Activated T-helper 17 cell treated with anti-CD3 and anti-CD28 coated beads, Interleukin-2, amount 50 U/mL, for 72 hours (primary cell): ENCODE results near the gene IL1R2. TPM values are rescaled to one million over a fixed set of nuclear protein-coding genes. Genes with fewer than 3 reads are reported as not detected.
A peak's percentile ranks its signal among the peaks of the same experiment; 100 is the strongest.
"Not testable (repeated sequence)": the region's sequence is repeated elsewhere in the genome, so short reads cannot be mapped to it uniquely, and the experiment has no call there.

Experiments used
- ATAC-seq: fragments of 150-1000 bp; cut with Tn5 transposase; replicated peaks from 2 replicates; pipeline ENCODE4 v1.10.0; 2021; ENCODE audit warnings: mild to moderate bottlenecking, moderate library complexity
- H3K27ac Mint-ChIP-seq: one replicate; pipeline ENCODE4 v1.8.0; 2022; ENCODE audit warnings: mixed read lengths
- H3K27me3 Mint-ChIP-seq: one replicate; pipeline ENCODE4 v1.8.0; 2022; ENCODE audit warnings: mixed read lengths
- H3K36me3 Mint-ChIP-seq: one replicate; pipeline ENCODE4 v1.8.0; 2022; ENCODE audit warnings: low read depth, mild to moderate bottlenecking, mixed read lengths
- H3K4me1 Mint-ChIP-seq: one replicate; pipeline ENCODE4 v1.8.0; 2022; ENCODE audit warnings: mixed read lengths
- H3K4me3 Mint-ChIP-seq: one replicate; pipeline ENCODE4 v1.8.0; 2022; ENCODE audit warnings: mild to moderate bottlenecking, mixed read lengths
- H3K9me3 Mint-ChIP-seq: one replicate; pipeline ENCODE4 v1.8.0; 2022; ENCODE audit warnings: mixed read lengths
- total RNA-seq, 2 donors: library from RNA; stranded (reverse); gene quantifications; one replicate each; pipeline ENCODE4 v1.2.3, GENCODE V29; 2022

Gene IL1R2
- total RNA-seq, 2 donors from 2014 or later = 55.8 to 97.6 TPM

DNA sequence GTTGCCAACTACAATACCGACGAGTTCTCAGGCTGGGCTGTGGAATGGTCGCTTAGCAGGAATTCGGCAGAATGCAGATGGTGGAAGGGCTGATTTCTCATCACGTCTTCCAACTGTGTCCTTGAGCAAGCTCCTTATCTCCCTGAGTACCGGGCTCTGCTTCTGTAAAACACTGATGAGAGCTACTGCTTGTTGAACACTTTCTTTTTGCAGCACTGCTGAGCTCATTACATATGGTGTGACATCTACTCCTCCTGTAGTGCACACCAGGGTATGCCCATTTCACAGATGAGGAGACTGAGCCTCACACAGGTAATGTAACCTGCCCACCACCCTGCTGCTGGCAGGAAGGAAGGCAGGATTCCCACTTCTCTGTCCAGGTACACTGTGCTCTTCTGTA is 8.3 kb downstream of the IL1R2 start:
- no peak overlapping the region for H3K27ac Mint-ChIP-seq
- H3K27me3 Mint-ChIP-seq = no peaks in the 10 kb centered on the region
- H3K4me1 Mint-ChIP-seq = peaks cover 20% of the 10 kb centered on the region
- H3K9me3 Mint-ChIP-seq = no peaks in the 10 kb centered on the region
- ATAC-seq = no peak
- peaks cover 5% of the 10 kb centered on the region for H3K36me3 Mint-ChIP-seq
- H3K4me3 Mint-ChIP-seq = no peak overlapping the region

DNA sequence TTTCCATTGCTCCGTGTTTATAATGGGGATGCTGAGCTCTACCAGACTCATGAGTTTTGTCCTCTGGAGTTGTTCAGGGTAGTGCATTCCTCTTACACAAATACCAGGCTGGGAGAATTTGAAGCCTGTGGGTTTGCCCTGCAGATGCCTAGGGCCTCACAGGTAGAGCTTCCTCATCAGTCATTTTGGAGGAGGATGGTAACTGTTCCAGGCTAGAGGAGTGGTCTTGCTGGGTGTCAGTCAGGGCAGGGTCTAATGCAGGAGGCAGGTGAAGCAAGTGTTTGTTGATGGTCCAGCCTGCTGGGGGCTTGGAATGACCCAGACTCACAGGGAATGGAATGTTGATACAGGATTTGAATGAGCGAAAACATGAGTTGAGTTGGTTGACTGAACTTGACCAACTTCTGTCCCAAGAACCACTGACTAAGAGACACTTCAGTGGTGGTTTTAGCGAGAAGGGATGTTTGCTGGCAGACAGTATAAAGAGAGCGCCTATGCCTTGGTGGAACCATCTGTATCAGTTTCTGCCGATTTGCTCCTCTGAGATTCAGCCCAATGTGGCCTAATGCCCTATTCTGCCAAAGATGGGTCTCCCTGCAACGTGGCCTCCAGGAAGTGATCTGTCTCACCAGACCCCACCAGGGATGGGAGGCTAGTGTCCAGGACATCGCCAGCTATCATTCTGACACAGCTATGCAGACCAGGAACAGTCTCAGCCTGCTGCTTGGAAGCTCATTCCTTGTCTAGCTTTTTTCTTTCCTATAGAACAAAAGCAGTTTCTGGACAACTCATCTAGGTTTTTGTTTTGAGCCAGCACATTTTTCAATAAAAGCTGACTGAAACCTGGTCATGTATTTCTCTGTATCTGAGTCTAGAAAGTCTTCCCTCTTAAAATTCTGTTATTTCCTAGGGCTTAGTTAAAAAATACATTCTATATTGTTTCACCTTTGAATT is 9.3 kb downstream of the IL1R2 start:
- Mint-ChIP-seq H3K27me3 (no peaks in the 10 kb centered on the region), H3K4me1 (peaks cover 23% of the 10 kb centered on the region), H3K36me3 (peaks cover 5% of the 10 kb centered on the region), H3K9me3 (no peaks in the 10 kb centered on the region), H3K4me3 (no peak overlapping the region), H3K27ac (no peak overlapping the region)
- peak; percentile 54 for ATAC-seq

DNA sequence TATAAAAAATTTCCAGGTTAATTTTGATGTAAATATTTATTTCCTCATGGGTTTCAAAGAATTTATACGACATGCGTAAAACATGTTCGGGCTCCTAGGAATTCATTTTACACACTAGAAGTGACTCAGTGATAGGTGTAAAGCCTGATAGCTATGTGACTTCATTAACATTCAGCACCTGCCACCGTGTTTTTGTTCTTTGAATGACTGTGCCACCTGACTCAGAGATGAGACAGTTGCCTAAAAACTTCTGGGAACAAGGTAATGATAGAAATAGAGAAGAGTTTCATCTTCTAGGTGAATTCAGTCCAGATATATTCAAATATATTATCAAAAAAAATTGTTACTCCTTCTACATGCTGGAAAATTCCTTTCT is 10.0 kb downstream of the IL1R2 start:
- Mint-ChIP-seq H3K27me3 (no peaks in the 10 kb centered on the region), H3K27ac (no peak overlapping the region), H3K9me3 (no peaks in the 10 kb centered on the region), H3K4me3 (no peak overlapping the region), H3K36me3 (peaks cover 5% of the 10 kb centered on the region), H3K4me1 (peaks cover 26% of the 10 kb centered on the region)
- ATAC-seq = peak; percentile 56

DNA sequence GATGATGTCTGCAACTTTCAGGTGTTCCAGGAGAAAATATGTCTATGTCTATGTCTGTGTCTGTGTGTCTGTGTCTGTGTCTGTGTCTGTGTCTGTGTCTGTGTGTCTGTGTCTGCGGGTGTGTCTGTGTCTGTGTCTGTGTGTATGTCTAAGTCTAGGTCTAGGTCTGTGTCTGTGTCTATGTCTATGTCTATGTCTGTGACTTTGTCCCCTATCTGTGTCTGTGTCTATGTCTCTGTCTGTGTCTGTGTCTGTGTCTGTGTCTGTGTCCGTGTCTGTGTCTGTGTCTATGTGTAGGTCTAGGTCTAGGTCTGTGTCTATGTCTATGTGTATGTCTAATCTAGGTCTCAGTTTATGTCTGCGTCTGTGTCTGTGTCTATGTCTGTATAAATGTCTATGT is 10.5 kb downstream of the IL1R2 start:
- Mint-ChIP-seq H3K27me3 (no peaks in the 10 kb centered on the region), H3K9me3 (no peaks in the 10 kb centered on the region), H3K4me1 (peaks cover 26% of the 10 kb centered on the region), H3K36me3 (peaks cover 5% of the 10 kb centered on the region), H3K4me3 (no peak overlapping the region), H3K27ac (no peak overlapping the region)
- no peak for ATAC-seq

DNA sequence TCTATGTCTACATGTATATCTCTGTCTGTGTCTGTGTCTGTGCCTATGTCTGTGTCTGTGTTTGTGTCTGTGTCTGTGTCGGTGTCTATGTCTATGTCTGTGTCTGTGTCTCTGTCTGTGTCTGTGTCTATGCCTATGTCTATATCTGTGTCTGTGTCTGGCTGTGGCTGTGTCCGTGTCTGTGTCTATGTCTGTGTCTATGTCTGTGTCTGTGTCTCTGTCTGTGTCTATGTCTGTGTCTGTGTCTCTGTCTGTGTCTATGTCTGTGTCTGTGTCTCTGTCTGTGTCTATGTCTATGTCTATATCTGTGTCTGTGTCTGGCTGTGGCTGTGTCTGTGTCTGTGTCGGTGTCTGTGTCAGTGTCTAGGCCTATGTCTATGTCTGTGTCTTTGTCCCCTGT is 11.1 kb downstream of the IL1R2 start:
- H3K27me3 Mint-ChIP-seq, ATAC-seq, H3K27ac Mint-ChIP-seq, H3K4me3 Mint-ChIP-seq, H3K9me3 Mint-ChIP-seq, H3K36me3 Mint-ChIP-seq: not testable (repeated sequence)
- H3K4me1 Mint-ChIP-seq = peaks cover 26% of the 10 kb centered on the region

DNA sequence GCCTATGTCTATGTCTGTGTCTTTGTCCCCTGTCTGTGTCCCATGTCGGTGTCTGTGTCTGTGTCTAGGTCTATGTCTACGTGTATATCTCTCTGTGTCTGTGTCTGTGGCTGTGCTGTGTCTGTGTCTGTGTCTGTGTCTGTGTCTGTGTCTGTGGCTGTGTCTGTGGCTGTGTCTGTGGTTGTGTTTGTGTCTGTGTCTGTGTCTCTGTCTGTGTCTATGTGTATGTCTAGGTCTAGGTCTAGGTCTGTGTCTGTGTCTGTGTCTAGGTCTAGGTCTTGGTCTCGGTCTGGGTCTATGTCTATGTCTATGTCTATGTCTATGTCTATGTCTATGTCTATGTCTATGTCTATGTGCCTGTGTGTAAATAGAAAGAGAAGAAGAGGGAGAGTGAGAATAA is 11.9 kb downstream of the IL1R2 start:
- no peak overlapping the region for H3K4me3 Mint-ChIP-seq
- H3K27ac Mint-ChIP-seq = no peak overlapping the region
- peaks cover 9% of the 10 kb centered on the region for H3K36me3 Mint-ChIP-seq
- no peak for ATAC-seq
- H3K9me3 Mint-ChIP-seq = no peaks in the 10 kb centered on the region
- peaks cover 20% of the 10 kb centered on the region for H3K4me1 Mint-ChIP-seq
- H3K27me3 Mint-ChIP-seq = peaks cover 3% of the 10 kb centered on the region

DNA sequence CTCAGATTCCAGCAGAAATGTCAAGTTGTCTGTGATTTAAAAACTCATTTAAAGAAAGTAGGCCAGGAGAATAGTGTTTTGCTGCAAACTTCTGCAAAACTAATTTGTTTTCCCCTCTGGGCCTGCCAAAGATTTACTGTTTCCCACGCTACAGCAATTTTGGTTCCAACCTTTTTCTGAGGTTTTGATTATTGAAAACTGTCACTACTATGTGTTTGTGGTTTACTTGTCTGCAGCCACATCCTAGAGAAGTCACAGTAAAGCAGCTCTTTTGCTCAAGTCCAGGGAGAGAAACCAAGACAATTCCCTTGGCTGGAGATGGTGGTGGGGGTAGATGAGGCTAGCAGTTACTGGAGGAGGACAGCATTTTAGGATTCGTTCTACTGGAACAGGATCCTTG is 12.8 kb downstream of the IL1R2 start:
- peaks cover 14% of the 10 kb centered on the region for H3K4me1 Mint-ChIP-seq
- H3K27ac Mint-ChIP-seq = no peak overlapping the region
- no peak overlapping the region for H3K4me3 Mint-ChIP-seq
- peak; percentile 16 for ATAC-seq
- H3K36me3 Mint-ChIP-seq = peaks cover 17% of the 10 kb centered on the region
- peaks cover 3% of the 10 kb centered on the region for H3K27me3 Mint-ChIP-seq
- no peaks in the 10 kb centered on the region for H3K9me3 Mint-ChIP-seq

DNA sequence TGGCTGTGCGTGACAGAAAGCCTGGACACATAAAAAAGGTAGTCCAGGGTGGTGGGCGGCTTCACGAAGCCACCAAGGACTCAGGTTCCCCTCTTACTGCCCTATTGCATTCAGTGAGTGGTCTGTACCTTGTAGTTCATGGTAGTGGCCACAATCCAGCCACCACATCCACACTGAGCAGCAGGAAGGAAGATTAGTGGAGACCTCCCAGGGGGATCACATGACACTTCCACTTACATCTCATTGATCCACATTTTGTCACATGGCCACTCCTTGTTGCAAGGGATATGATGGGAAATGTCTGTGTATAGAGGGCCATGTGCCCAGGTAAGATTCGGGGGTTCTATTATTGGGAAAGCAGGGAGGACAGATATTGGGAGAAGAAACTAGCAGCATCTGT is 13.7 kb downstream of the IL1R2 start:
- H3K4me3 Mint-ChIP-seq = no peak overlapping the region
- no peak for ATAC-seq
- no peaks in the 10 kb centered on the region for H3K9me3 Mint-ChIP-seq
- peaks cover 11% of the 10 kb centered on the region for H3K4me1 Mint-ChIP-seq
- peaks cover 22% of the 10 kb centered on the region for H3K36me3 Mint-ChIP-seq
- no peak overlapping the region for H3K27ac Mint-ChIP-seq
- peaks cover 3% of the 10 kb centered on the region for H3K27me3 Mint-ChIP-seq

DNA sequence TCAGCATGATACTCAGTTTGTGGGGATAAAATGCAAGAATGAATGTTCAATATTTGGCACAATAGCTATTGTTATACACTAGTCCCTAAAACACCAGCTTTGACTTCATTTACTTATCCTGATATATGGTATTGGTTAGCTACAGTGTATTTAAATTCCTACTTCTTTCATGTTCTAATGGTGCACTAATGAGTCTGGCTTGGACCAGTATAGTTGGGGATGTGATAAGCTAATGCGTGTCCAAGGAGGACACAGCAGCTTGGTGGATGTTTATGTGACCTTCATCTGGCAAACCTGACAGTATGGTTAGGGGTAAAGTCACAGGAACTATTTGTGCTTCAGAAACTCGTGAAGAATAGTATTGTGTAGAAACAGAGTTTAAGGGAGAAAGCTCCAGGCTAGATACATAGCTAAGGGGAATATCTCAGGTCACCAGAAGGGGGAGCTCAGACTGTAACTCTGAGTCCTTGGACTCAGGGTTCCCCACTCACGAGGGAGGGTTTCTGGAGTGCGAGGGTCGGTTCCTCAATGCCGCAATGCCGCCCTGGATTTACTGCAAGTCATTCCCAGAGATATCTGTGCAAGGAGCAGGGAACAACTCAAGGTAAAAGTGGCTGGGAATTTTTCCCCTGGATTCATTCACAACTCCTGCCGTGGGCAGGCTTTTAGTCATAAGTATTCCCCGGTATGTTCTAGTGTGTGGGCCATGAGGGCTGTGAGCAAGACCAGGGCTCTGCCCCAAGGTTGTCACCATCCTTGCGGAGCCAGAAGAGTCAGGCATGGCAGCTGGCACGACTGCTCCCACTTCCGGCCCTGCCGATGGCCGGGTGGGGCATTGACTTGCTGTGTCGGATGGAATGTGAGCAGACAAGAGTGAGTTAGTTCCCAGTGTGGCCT is 14.5 kb downstream of the IL1R2 start:
- peak; percentile 34 for ATAC-seq
- H3K4me3 Mint-ChIP-seq = no peak overlapping the region
- peaks cover 28% of the 10 kb centered on the region for H3K36me3 Mint-ChIP-seq

DNA sequence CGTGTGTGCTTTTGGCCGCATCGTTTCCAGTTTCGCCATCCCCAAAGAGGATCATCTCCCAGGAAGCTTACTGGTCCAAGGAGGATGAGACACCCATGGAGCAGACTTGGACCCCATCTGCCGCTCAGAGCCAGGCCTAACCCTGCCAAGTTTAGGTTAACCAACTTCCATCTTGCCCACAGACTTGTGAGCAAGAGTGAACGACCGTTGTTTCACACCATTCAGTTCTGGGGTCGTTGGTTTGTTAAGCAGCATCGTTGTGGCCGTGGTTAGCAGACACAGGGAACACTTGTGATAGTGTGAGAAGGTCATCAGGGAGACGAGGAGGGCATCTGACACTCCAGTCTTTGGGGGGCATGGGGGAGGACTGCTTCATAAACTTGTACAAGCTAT is 15.1 kb downstream of the IL1R2 start:
- peak overlapping the region; percentile 41 for H3K27ac Mint-ChIP-seq
- H3K4me1 Mint-ChIP-seq = peaks cover 14% of the 10 kb centered on the region
- peaks cover 3% of the 10 kb centered on the region for H3K27me3 Mint-ChIP-seq
- H3K36me3 Mint-ChIP-seq = peaks cover 34% of the 10 kb centered on the region
- no peaks in the 10 kb centered on the region for H3K9me3 Mint-ChIP-seq
- H3K4me3 Mint-ChIP-seq = no peak overlapping the region
- ATAC-seq = no peak

More for the DNA sequence above, 14.5 kb downstream of the IL1R2 start:
- Mint-ChIP-seq H3K9me3 (no peaks in the 10 kb centered on the region), H3K4me1 (peaks cover 11% of the 10 kb centered on the region), H3K27me3 (peaks cover 3% of the 10 kb centered on the region), H3K27ac (peak overlapping the region; percentile 41)

DNA sequence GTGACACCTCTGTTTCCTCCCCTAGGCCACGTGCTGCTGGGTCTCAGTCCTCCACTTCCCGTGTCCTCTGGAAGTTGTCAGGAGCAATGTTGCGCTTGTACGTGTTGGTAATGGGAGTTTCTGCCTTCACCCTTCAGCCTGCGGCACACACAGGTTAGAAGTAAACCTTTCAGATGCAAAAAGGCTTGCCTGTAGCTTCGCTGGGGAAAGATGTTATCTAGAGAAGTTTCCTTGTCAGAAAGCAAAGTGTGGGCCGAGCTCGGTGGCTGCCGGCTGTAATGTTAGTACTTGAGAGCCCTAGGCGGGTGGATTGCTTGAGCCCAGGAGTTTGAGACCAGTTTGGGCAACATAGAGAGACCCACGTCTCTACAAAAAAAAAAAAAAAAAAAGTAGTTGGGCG is 16.7 kb downstream of the IL1R2 start:
- H3K4me3 Mint-ChIP-seq = no peak overlapping the region
- ATAC-seq = no peak
- no peak overlapping the region for H3K27ac Mint-ChIP-seq
- no peaks in the 10 kb centered on the region for H3K9me3 Mint-ChIP-seq
- peaks cover 3% of the 10 kb centered on the region for H3K27me3 Mint-ChIP-seq
- peaks cover 50% of the 10 kb centered on the region for H3K36me3 Mint-ChIP-seq
- peaks cover 20% of the 10 kb centered on the region for H3K4me1 Mint-ChIP-seq

DNA sequence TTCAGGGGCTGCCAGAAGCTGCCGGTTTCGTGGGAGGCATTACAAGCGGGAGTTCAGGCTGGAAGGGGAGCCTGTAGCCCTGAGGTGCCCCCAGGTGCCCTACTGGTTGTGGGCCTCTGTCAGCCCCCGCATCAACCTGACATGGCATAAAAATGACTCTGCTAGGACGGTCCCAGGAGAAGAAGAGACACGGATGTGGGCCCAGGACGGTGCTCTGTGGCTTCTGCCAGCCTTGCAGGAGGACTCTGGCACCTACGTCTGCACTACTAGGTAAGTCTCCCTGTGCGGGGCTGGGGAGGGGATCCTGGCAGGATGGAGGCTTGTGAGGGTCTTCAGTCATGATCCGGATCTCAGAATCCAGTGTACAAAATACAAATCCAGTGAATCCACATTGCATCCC is 17.8 kb downstream of the IL1R2 start:
- Mint-ChIP-seq H3K36me3 (peaks cover 58% of the 10 kb centered on the region), H3K9me3 (no peaks in the 10 kb centered on the region), H3K27ac (peak overlapping the region; percentile 9), H3K4me1 (peaks cover 27% of the 10 kb centered on the region), H3K4me3 (no peak overlapping the region), H3K27me3 (peaks cover 3% of the 10 kb centered on the region)
- no peak for ATAC-seq

DNA sequence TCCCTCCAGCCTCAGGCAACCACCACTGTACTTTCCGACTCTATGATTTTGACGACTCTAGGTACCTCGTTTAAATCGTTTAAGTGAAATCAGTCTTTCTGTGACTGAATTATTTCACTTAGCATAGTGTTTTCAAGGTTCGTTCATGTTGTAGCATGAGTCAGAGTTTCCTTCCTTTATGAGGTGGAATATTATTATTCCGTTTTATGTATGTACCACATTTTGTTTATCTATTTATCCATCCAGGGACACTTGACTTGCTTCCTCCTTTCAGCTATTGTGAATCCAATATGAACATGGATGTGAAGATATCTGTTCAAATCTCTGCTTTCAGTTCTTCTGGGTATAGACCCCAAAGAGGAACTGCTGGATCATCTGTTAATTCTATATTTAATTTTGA is 19.1 kb downstream of the IL1R2 start:
- no peak overlapping the region for H3K4me3 Mint-ChIP-seq
- H3K9me3 Mint-ChIP-seq = no peaks in the 10 kb centered on the region
- peak; percentile 44 for ATAC-seq
- peaks cover 26% of the 10 kb centered on the region for H3K4me1 Mint-ChIP-seq
- H3K27ac Mint-ChIP-seq = peak overlapping the region; percentile 85
- peaks cover 66% of the 10 kb centered on the region for H3K36me3 Mint-ChIP-seq
- peaks cover 3% of the 10 kb centered on the region for H3K27me3 Mint-ChIP-seq

DNA sequence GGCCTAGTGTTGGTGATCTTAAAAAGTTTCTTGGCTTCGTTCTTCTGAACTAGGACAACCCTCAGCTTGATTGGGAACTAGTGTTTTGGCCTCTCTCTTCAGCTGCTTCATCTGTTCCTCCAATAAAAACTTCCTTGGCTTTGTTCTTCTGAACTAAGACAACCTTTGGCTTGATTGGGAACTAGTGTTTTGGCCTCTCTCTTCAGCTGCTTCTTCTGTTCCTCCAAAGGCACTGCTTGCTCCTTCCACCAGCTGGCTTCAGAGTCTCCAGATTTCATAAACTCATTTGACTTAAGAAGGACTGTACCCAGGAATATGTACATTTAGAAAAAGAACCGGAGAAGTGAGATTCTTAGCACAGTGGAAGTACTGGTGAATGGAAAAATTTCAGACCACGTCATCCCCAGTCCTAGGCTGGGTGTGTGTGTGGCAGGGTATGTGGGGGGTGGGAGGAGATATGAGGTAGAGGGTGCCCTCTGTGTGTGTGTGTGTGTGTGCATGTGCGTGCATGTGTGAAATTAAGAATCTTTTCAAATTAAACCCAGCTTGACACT is 20.4 kb downstream of the IL1R2 start:
- peak; percentile 20 for ATAC-seq
- Mint-ChIP-seq H3K4me3 (no peak overlapping the region), H3K4me1 (peaks cover 22% of the 10 kb centered on the region), H3K9me3 (no peaks in the 10 kb centered on the region), H3K27me3 (peaks cover 3% of the 10 kb centered on the region), H3K36me3 (peaks cover 74% of the 10 kb centered on the region), H3K27ac (peak overlapping the region; percentile 84)
